ENCODE data around the gene SARM1.

DNA sequence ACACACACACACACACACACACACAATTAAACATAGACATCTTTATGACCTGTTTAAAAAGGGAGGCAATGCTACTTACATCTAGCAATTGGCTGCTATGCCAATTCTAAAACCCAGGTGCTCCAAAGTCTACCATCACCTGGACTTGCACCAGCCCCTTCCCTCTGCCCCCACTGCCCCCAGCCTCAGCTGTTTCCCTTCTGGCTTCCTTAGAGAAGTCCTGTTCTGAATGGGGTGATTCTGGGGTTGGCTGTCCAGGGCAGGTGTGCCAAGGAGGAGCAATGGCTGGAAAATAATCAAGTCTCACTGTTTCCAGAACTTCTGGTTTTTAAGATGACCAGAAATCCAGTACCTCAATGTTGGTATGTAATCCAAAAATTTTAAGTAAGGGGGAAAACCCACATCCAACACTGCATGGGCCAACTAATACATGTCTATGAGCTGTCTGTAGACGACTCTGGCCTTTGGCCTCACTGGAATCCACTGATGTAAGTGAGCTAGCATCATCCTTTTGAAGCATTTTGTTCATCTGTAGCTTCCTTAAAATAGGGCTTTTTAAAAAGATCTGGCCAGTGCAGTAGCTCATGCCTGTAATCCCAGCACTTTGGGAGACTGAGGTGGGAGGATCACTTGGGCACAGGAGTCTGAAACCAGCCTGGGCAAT lies 38.3 kb upstream of the SARM1 start:
- TF ChIP-seq, protein P1, sequence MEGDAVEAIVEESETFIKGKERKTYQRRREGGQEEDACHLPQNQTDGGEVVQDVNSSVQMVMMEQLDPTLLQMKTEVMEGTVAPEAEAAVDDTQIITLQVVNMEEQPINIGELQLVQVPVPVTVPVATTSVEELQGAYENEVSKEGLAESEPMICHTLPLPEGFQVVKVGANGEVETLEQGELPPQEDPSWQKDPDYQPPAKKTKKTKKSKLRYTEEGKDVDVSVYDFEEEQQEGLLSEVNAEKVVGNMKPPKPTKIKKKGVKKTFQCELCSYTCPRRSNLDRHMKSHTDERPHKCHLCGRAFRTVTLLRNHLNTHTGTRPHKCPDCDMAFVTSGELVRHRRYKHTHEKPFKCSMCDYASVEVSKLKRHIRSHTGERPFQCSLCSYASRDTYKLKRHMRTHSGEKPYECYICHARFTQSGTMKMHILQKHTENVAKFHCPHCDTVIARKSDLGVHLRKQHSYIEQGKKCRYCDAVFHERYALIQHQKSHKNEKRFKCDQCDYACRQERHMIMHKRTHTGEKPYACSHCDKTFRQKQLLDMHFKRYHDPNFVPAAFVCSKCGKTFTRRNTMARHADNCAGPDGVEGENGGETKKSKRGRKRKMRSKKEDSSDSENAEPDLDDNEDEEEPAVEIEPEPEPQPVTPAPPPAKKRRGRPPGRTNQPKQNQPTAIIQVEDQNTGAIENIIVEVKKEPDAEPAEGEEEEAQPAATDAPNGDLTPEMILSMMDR (optimal IDR thresholded peaks at IDR 0.05 in 1 of 3, IDR thresholded peaks at IDR 0.05 in 1 of 3, conservative IDR thresholded peaks at IDR 0.05 in 1 of 3; ENCODE audit: extremely low read depth in 1 of 3, insufficient read depth in 2 of 3, low read length in 3 of 3): no peak
- no peak for TF ChIP-seq EZH2 (IDR thresholded peaks at IDR 0.05; ENCODE audit: low read length)

Data from keratinocyte (primary cell).